ENCODE results near the gene COMTD1. TPM values are rescaled to one million over a fixed set of nuclear protein-coding genes. Genes with fewer than 3 reads are reported as not detected.
A peak's percentile ranks its signal among the peaks of the same experiment; 100 is the strongest.

COMTD1 gene
- 8.9 TPM for total RNA-seq (ENCODE audit: unreplicated experiment)
- long read RNA-seq, partial matches to known transcripts, result 0 of 6 reads
- long read RNA-seq, other reads (novel, unspliced or antisense), result 3 of 6 reads

GRCh38 chr10:75235375-75236177 is at the start of gene COMTD1:
TSS of gene COMTD1 (minus strand) at chr10:75235957. CDS start at chr10:75235928, 29 bp downstream.
- Mint-ChIP-seq H3K4me3 (ENCODE audit: unreplicated experiment) (peak within 1 kb of the TSS; percentile 75), H3K4me1 (ENCODE audit: unreplicated experiment) (peaks cover 7% of the 10 kb centered on the region), H3K36me3 (ENCODE audit: low read depth, unreplicated experiment) (peaks cover 17% of the 10 kb centered on the region), H3K9me3 (ENCODE audit: unreplicated experiment) (no peaks in the 10 kb centered on the region), H3K27me3 (ENCODE audit: unreplicated experiment) (peaks cover 13% of the 10 kb centered on the region), H3K27ac (ENCODE audit: unreplicated experiment) (no peak within 1 kb of the TSS)
- peak; percentile 100 for TF ChIP-seq CTCF (IDR thresholded peaks at IDR 0.05; ENCODE audit: unreplicated experiment)
- peak; percentile 98 for DNase-seq (ENCODE audit: low spot score)

GRCh38 chr10:75283671-75284470 is 48.1 kb upstream of the COMTD1 start:
- no peak for TF ChIP-seq CTCF (IDR thresholded peaks at IDR 0.05; ENCODE audit: unreplicated experiment)
- Mint-ChIP-seq H3K9me3 (ENCODE audit: unreplicated experiment) (no peaks in the 10 kb centered on the region), H3K27ac (ENCODE audit: unreplicated experiment) (peak overlapping the region; percentile 7), H3K4me3 (ENCODE audit: unreplicated experiment) (peak overlapping the region; percentile 72), H3K4me1 (ENCODE audit: unreplicated experiment) (peaks cover 16% of the 10 kb centered on the region), H3K36me3 (ENCODE audit: low read depth, unreplicated experiment) (no peaks in the 10 kb centered on the region), H3K27me3 (ENCODE audit: unreplicated experiment) (peaks cover 4% of the 10 kb centered on the region)
- no peak for DNase-seq (ENCODE audit: low spot score)

GRCh38 chr10:75283078-75283670 is 47.4 kb upstream of the COMTD1 start:
- DNase-seq (ENCODE audit: low spot score), result no peak
- peak overlapping the region; percentile 7 for H3K27ac Mint-ChIP-seq (ENCODE audit: unreplicated experiment)
- H3K4me3 Mint-ChIP-seq (ENCODE audit: unreplicated experiment), result peak overlapping the region; percentile 48
- H3K27me3 Mint-ChIP-seq (ENCODE audit: unreplicated experiment), result peaks cover 4% of the 10 kb centered on the region
- no peak for TF ChIP-seq CTCF (IDR thresholded peaks at IDR 0.05; ENCODE audit: unreplicated experiment)
- H3K9me3 Mint-ChIP-seq (ENCODE audit: unreplicated experiment), result no peaks in the 10 kb centered on the region
- H3K4me1 Mint-ChIP-seq (ENCODE audit: unreplicated experiment), result peaks cover 16% of the 10 kb centered on the region
- no peaks in the 10 kb centered on the region for H3K36me3 Mint-ChIP-seq (ENCODE audit: low read depth, unreplicated experiment)

GRCh38 chr10:75281974-75282373 is 46.2 kb upstream of the COMTD1 start:
- no peak for DNase-seq (ENCODE audit: low spot score)
- H3K9me3 Mint-ChIP-seq (ENCODE audit: unreplicated experiment), result no peaks in the 10 kb centered on the region
- no peak overlapping the region for H3K4me3 Mint-ChIP-seq (ENCODE audit: unreplicated experiment)
- H3K36me3 Mint-ChIP-seq (ENCODE audit: low read depth, unreplicated experiment), result no peaks in the 10 kb centered on the region
- peaks cover 16% of the 10 kb centered on the region for H3K4me1 Mint-ChIP-seq (ENCODE audit: unreplicated experiment)
- H3K27me3 Mint-ChIP-seq (ENCODE audit: unreplicated experiment), result peaks cover 4% of the 10 kb centered on the region
- H3K27ac Mint-ChIP-seq (ENCODE audit: unreplicated experiment), result no peak overlapping the region
- TF ChIP-seq CTCF (IDR thresholded peaks at IDR 0.05; ENCODE audit: unreplicated experiment), result no peak

All from endothelial cell (in vitro differentiated cells).